Keratinocyte (primary cell): ENCODE data around the gene POLD1.

Experiments
- CTCF ChIP-seq, 3 experiments: IDR thresholded peaks in 1 of 3; conservative IDR thresholded peaks in 1 of 3; optimal IDR thresholded peaks in 1 of 3; 2 replicates in 2 of 3; 3 replicates in 1 of 3; pipeline versions ENCODE3 to v1.5.1; 2011; ENCODE audit warnings: low read length in 3 of 3, mild to moderate bottlenecking in 3 of 3, moderate library complexity in 2 of 3, control low read depth in 1 of 3, inconsistent platforms in 1 of 3; ENCODE audit not compliant: insufficient read depth in 2 of 3; ENCODE audit errors: extremely low read depth in 1 of 3
- EZH2 ChIP-seq: IDR thresholded peaks from one replicate; pipeline ENCODE4 v1.6.1; 2012; ENCODE audit warnings: inconsistent platforms, mild to moderate bottlenecking, low read length, moderate library complexity

GRCh38 chr19:50447053-50447452 is 62.9 kb downstream of the POLD1 start:
- TF ChIP-seq EZH2 (no peak), CTCF (optimal IDR thresholded peaks at IDR 0.05 in 1 of 3, IDR thresholded peaks at IDR 0.05 in 1 of 3, conservative IDR thresholded peaks at IDR 0.05 in 1 of 3; ENCODE audit: extremely low read depth in 1 of 3, insufficient read depth in 2 of 3, low read length in 3 of 3) (no peak)
